BJ (cell line): ENCODE results near the gene ANKRD10. TPM values are rescaled to one million over a fixed set of nuclear protein-coding genes. Genes with fewer than 3 reads are reported as not detected.

Experiments
- CTCF ChIA-PET: fragments of 350-600 bp; formaldehyde crosslinking; extraction: SDS; loops from one replicate; lab custom pipeline; 2021; ENCODE audit warnings: antibody characterized with exemption, inconsistent platforms; lab: Yijun Ruan, JAX
- POLR2A ChIA-PET: fragments of 300-600 bp; sonication (Branson Sonifier 250); formaldehyde crosslinking; extraction: SDS; loops from one replicate; lab custom pipeline; 2021; ENCODE audit warnings: antibody characterized with exemption; lab: Charles Lee
- DNase-seq: peaks from one replicate; pipeline ENCODE4 v3.0.0-alpha.2; 2011; ENCODE audit warnings: low read depth
- H3K27me3 ChIP-seq: 2 replicates; pipeline ENCODE4 v1.6.0; 2011; ENCODE audit warnings: low read length; ENCODE audit not compliant: control insufficient read depth, insufficient read depth
- H3K36me3 ChIP-seq: 2 replicates; pipeline ENCODE4 v1.5.1; 2011; ENCODE audit warnings: low read length; ENCODE audit not compliant: control insufficient read depth, insufficient read depth
- H3K4me3 ChIP-seq: 2 replicates; pipeline ENCODE4 v1.5.1; 2011; ENCODE audit warnings: low read depth, mild to moderate bottlenecking, control low read depth, low read length
- CTCF ChIP-seq: IDR thresholded peaks from 2 replicates; pipeline ENCODE4 v1.5.1; 2011; ENCODE audit warnings: low read depth, mild to moderate bottlenecking, control low read depth, inconsistent platforms, low read length, moderate library complexity; ENCODE audit not compliant: insufficient read depth
- polyA plus RNA-seq: library from polyadenylated mRNA; depleted of rRNA; stranded (reverse); fragments of >200 nt; gene quantifications from 2 replicates; pipeline ENCODE4 v1.2.3, GENCODE V29; 2011

Gene ANKRD10
- polyA plus RNA-seq, 1 experiment, result 43.5 TPM

GRCh38 chr13:110888390-110888789, 26.5 kb downstream of the ANKRD10 start:
- TF ChIP-seq CTCF, result no peak
- CTCF ChIA-PET, result no interaction called here
- no peak overlapping the region for H3K4me3 ChIP-seq
- no peaks in the 10 kb centered on the region for H3K36me3 ChIP-seq
- POLR2A ChIA-PET, result no interaction called here
- H3K27me3 ChIP-seq, result no peaks in the 10 kb centered on the region
- DNase-seq, result no peak

GRCh38 chr13:110887597-110888333, 27.1 kb downstream of the ANKRD10 start:
- CTCF ChIA-PET, result no interaction called here
- POLR2A ChIA-PET, result no interaction called here
- H3K36me3 ChIP-seq, result no peaks in the 10 kb centered on the region
- no peak for TF ChIP-seq CTCF
- H3K4me3 ChIP-seq, result no peak overlapping the region
- H3K27me3 ChIP-seq, result no peaks in the 10 kb centered on the region
- DNase-seq, result no peak

GRCh38 chr13:110886870-110887596, 27.8 kb downstream of the ANKRD10 start:
- POLR2A ChIA-PET, result no interaction called here
- TF ChIP-seq CTCF, result no peak
- CTCF ChIA-PET, result no interaction called here
- Histone ChIP-seq H3K36me3 (no peaks in the 10 kb centered on the region), H3K4me3 (no peak overlapping the region), H3K27me3 (no peaks in the 10 kb centered on the region)
- no peak for DNase-seq

- no peak for DNase-seq
- CTCF ChIA-PET, result no interaction called here
- no peak for TF ChIP-seq CTCF
- Histone ChIP-seq H3K27me3 (no peaks in the 10 kb centered on the region), H3K4me3 (no peak overlapping the region), H3K36me3 (no peaks in the 10 kb centered on the region)
- POLR2A ChIA-PET, result no interaction called here
Measured at GRCh38 chr13:110885966-110886869, 28.7 kb downstream of the ANKRD10 start.

- POLR2A ChIA-PET, result no interaction called here
- CTCF ChIA-PET, result interaction anchor here (1.2 kb wide), 1 partner anchor 10 kb away, joined by 4 read pairs; no protein-coding TSS in a partner anchor
- no peaks in the 10 kb centered on the region for H3K36me3 ChIP-seq
Measured at GRCh38 chr13:110885516-110885915, 29.4 kb downstream of the ANKRD10 start.

More at GRCh38 chr13:110885516-110885915, 29.4 kb downstream of the ANKRD10 start:
- Histone ChIP-seq H3K27me3 (no peaks in the 10 kb centered on the region), H3K4me3 (no peak overlapping the region)
- no peak for TF ChIP-seq CTCF
- DNase-seq, result no peak
